ENCODE results near the gene CDON.

Gene CDON

DNA sequence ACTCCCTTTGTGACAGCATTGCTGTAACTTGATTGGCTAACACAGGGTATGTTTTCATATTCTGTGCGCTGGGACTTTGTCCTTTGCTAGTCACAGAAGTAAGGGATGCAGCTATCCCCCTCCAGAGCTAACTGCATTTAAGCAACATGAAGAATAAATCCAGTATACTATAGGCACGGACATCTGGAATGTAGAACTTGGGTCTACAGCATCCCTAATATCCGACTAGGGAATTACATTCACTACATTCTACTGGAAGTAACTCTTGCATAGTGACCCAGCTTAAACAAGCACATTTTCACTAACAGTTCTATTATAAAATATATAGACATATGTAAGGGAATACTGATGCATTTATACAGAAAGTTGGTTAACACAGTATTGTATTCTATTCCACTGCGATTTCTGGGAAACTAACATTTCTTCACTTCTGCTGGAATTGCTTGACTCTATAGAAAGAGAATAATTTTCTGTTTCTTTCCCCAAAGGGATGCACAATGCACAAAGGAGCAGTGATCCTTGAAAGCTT, 103.7 kb downstream of the CDON start:
- no peak overlapping the region for H3K4me3 ChIP-seq (IDR thresholded peaks at IDR 0.05; ENCODE audit: insufficient read depth, low read depth, low read length)
- H3K36me3 ChIP-seq (ENCODE audit: insufficient read depth) = no peaks in the 10 kb centered on the region
- TF ChIP-seq, protein P1, sequence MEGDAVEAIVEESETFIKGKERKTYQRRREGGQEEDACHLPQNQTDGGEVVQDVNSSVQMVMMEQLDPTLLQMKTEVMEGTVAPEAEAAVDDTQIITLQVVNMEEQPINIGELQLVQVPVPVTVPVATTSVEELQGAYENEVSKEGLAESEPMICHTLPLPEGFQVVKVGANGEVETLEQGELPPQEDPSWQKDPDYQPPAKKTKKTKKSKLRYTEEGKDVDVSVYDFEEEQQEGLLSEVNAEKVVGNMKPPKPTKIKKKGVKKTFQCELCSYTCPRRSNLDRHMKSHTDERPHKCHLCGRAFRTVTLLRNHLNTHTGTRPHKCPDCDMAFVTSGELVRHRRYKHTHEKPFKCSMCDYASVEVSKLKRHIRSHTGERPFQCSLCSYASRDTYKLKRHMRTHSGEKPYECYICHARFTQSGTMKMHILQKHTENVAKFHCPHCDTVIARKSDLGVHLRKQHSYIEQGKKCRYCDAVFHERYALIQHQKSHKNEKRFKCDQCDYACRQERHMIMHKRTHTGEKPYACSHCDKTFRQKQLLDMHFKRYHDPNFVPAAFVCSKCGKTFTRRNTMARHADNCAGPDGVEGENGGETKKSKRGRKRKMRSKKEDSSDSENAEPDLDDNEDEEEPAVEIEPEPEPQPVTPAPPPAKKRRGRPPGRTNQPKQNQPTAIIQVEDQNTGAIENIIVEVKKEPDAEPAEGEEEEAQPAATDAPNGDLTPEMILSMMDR (conservative IDR thresholded peaks at IDR 0.05; ENCODE audit: low read depth, low read length) = no peak
- H3K79me2 ChIP-seq (ENCODE audit: insufficient read depth, low read depth) = no peaks in the 10 kb centered on the region
- no peak overlapping the region for H3K27ac ChIP-seq
- H3K9ac ChIP-seq = no peak overlapping the region
- no peaks in the 10 kb centered on the region for H3K4me1 ChIP-seq (ENCODE audit: low read depth, poor library complexity, severe bottlenecking)
- no peaks in the 10 kb centered on the region for H3K27me3 ChIP-seq (ENCODE audit: insufficient read depth, low read depth)
- no peak overlapping the region for H3K4me2 ChIP-seq
- H2AFZ ChIP-seq (ENCODE audit: low read depth) = no peak overlapping the region
- no peaks in the 10 kb centered on the region for H4K20me1 ChIP-seq (ENCODE audit: insufficient read depth)

DNA sequence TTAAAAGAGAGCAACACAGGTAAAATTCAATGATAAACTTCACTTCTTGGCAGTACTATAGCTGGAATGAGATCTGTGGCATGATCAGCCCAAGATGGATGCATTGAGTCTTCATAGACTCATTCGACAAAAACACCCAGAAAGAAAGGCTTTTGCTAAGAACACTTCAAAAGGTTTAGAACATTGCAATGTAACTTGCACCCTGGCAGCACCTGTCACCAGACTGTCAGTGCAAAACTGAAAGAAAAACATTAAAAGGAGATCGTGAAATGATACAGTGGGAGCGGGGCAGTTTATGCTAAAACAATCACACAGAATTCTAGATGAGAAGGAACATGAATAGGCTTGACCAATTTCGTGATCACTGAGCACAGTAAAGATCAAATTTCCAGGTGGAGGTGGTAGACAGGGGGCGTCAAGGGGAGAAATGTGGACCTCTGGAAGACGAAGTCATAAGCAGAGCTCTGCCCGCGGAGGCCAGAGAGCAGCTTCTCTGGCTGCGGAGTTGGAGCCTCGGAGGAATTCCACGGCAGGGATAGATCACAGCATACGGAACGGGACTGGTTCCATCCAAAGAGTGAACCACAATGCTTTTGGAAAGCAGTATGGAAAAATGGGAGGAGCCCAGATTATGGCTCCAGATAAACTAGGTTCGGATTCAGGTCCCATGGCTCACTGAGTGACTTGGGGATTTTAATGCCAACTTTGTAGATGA, 104.9 kb downstream of the CDON start:
- Histone ChIP-seq H3K79me2 (ENCODE audit: insufficient read depth, low read depth) (no peaks in the 10 kb centered on the region), H3K4me2 (no peak overlapping the region), H3K9ac (no peak overlapping the region), H3K27me3 (ENCODE audit: insufficient read depth, low read depth) (no peaks in the 10 kb centered on the region), H3K36me3 (ENCODE audit: insufficient read depth) (no peaks in the 10 kb centered on the region), H4K20me1 (ENCODE audit: insufficient read depth) (no peaks in the 10 kb centered on the region), H3K4me3 (IDR thresholded peaks at IDR 0.05; ENCODE audit: insufficient read depth, low read depth, low read length) (no peak overlapping the region), H2AFZ (ENCODE audit: low read depth) (no peak overlapping the region), H3K27ac (no peak overlapping the region), H3K4me1 (ENCODE audit: low read depth, poor library complexity, severe bottlenecking) (no peaks in the 10 kb centered on the region)
- TF ChIP-seq, protein P1 (conservative IDR thresholded peaks at IDR 0.05; ENCODE audit: low read depth, low read length) = no peak

DNA sequence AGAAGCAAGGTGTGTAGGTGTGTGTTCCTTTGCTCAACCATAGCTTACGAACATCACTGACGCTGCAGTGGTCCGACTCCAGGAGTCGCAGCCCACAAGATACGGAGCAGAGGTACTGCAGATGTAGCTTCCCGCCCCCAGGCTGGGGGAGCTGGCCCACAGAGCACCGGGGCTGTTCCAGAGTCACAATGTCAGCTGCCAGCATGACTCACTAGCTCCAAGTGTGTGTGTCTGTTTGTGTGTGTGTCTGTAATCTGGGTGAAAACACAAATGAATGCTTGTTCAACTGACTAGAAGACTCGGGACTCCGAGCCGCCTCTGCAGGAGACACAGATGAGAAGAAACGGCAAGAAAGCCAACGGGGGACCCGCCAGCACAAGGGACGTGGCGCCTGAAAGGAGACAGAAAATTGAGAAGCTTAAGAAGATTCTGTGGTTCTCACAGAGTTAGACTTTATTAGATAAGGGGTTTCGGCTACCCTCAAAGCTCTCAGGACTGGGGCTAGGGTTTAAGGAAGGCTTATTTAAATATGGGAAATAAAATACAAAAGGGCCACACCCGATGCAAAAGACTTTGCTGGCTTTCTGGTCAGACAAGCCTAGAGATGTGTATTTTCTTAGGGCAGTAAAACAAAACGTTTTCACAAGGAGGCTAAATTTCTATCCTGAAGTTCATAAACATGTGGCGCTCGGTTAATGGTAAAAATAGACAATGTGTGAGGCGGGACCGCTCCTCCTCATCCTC, 106.1 kb downstream of the CDON start:
- no peaks in the 10 kb centered on the region for H3K36me3 ChIP-seq (ENCODE audit: insufficient read depth)

DNA sequence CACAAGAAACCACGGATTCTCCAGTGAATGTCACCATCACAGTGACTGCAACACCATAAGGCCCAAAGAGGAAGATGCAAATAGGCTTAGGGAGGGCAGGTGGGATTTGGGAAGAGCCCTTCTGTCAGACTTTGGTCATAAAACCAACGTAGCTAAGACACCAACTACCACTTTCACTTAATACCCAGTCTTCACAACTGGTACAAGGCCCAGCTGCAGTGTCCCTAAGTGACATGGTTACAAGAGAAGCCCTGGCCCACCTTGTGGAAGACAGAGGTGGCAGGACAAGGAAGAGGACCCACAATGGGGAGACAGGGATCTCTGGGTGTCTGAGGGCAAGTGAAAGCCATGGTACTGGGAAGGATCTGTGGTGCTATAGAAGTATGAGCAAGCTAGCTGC, 106.8 kb downstream of the CDON start:
- no peaks in the 10 kb centered on the region for H3K36me3 ChIP-seq (ENCODE audit: insufficient read depth)
- TF ChIP-seq, protein P1 (conservative IDR thresholded peaks at IDR 0.05; ENCODE audit: low read depth, low read length) = no peak

More for the DNA sequence above, 106.1 kb downstream of the CDON start:
- no peaks in the 10 kb centered on the region for H3K4me1 ChIP-seq (ENCODE audit: low read depth, poor library complexity, severe bottlenecking)
- no peaks in the 10 kb centered on the region for H3K79me2 ChIP-seq (ENCODE audit: insufficient read depth, low read depth)
- TF ChIP-seq, protein P1 (conservative IDR thresholded peaks at IDR 0.05; ENCODE audit: low read depth, low read length) = no peak
- H3K4me2 ChIP-seq = no peak overlapping the region
- no peak overlapping the region for H3K9ac ChIP-seq
- no peaks in the 10 kb centered on the region for H4K20me1 ChIP-seq (ENCODE audit: insufficient read depth)
- no peak overlapping the region for H3K27ac ChIP-seq
- H3K4me3 ChIP-seq (IDR thresholded peaks at IDR 0.05; ENCODE audit: insufficient read depth, low read depth, low read length) = no peak overlapping the region
- H3K27me3 ChIP-seq (ENCODE audit: insufficient read depth, low read depth) = no peaks in the 10 kb centered on the region
- H2AFZ ChIP-seq (ENCODE audit: low read depth) = no peak overlapping the region

More for the DNA sequence above, 106.8 kb downstream of the CDON start:
- no peak overlapping the region for H3K4me2 ChIP-seq
- H3K4me1 ChIP-seq (ENCODE audit: low read depth, poor library complexity, severe bottlenecking) = no peaks in the 10 kb centered on the region
- H3K27ac ChIP-seq = no peak overlapping the region
- H4K20me1 ChIP-seq (ENCODE audit: insufficient read depth) = no peaks in the 10 kb centered on the region
- no peaks in the 10 kb centered on the region for H3K79me2 ChIP-seq (ENCODE audit: insufficient read depth, low read depth)
- no peak overlapping the region for H3K9ac ChIP-seq
- no peak overlapping the region for H2AFZ ChIP-seq (ENCODE audit: low read depth)
- H3K4me3 ChIP-seq (IDR thresholded peaks at IDR 0.05; ENCODE audit: insufficient read depth, low read depth, low read length) = no peak overlapping the region
- H3K27me3 ChIP-seq (ENCODE audit: insufficient read depth, low read depth) = no peaks in the 10 kb centered on the region
